Gastrocnemius medialis (tissue), 4 donors: ENCODE data around the gene SND1. TPM values are rescaled to one million over a fixed set of nuclear protein-coding genes. Genes with fewer than 3 reads are reported as not detected.

Source experiments
- ATAC-seq, 2 donors: fragments of 150-250 bp; one replicate each; pipeline ENCODE4 v1.9.1; 2016
- DNase-seq, 2 donors: peaks; one replicate each; pipeline ENCODE4 v3.0.0-alpha.2; 2019
- H3K27ac ChIP-seq, 4 donors: fragments of 200-600 bp; sonication (generic); 1 replicate in 1 of 4; 2 replicates in 3 of 4; pipeline ENCODE4 v1.5.1; 2016 to 2018; ENCODE audit warnings: mild to moderate bottlenecking in 2 of 4, moderate library complexity in 1 of 4
- H3K27me3 ChIP-seq, 3 donors: fragments of 200-600 bp; sonication (generic) in 2 of 3; 1 replicate in 1 of 3; 2 replicates in 2 of 3; pipeline versions ENCODE4 v1.5.1 to v1.6.0; 2016 to 2019; ENCODE audit warnings: mild to moderate bottlenecking in 1 of 3, moderate library complexity in 1 of 3
- H3K36me3 ChIP-seq, 2 donors: fragments of 200-600 bp; sonication (generic) in 1 of 2; one replicate each; pipeline ENCODE4 v1.5.1; 2017 to 2018
- H3K4me1 ChIP-seq, 2 donors: fragments of 200-600 bp; sonication (generic) in 1 of 2; one replicate each; pipeline ENCODE4 v1.5.1; 2016 to 2017; ENCODE audit warnings: mild to moderate bottlenecking in 2 of 2
- H3K4me3 ChIP-seq, 4 donors: fragments of 200-600 bp; sonication (generic) in 3 of 4; 1 replicate in 1 of 4; 2 replicates in 3 of 4; pipeline ENCODE4 v1.5.1; 2016 to 2019; ENCODE audit warnings: mild to moderate bottlenecking in 2 of 4
- H3K9me3 ChIP-seq, 3 donors: fragments of 200-600 bp; sonication (generic) in 2 of 3; 1 replicate in 1 of 3; 2 replicates in 2 of 3; pipeline ENCODE4 v1.5.1; 2016 to 2019
- POLR2A ChIP-seq, 2 donors: fragments of 450-650 bp; IDR thresholded peaks; one replicate each; pipeline ENCODE4 v1.6.1; 2017; ENCODE audit warnings: antibody characterized with exemption in 2 of 2, mild to moderate bottlenecking in 2 of 2, moderate library complexity in 2 of 2
- in situ Hi-C, 4 donors: fragments of 200-750 bp; cut with MboI; loops; one replicate each; pipeline versions ENCODE4 v1.15.0 to v1.8.0; 2017; ENCODE audit warnings: low sequenced_read_pairs in 4 of 4
- intact Hi-C: fragments of 100-400 bp; cut with DNase I; formaldehyde crosslinking; loops from one replicate; pipeline ENCODE4 v1.15.1; 2023; ENCODE audit warnings: low total_unique reads
- total RNA-seq, 4 donors: library from RNA; depleted of rRNA; stranded (reverse); fragments of >200 nt; gene quantifications; one replicate each; pipeline versions ENCODE4 v1.1.0 to v1.2.3, GENCODE V29; 2016
- TF ChIP-seq, protein P1 (sequence below), 5 experiments: fragments of 450-650 bp in 3 of 5; fragments of 200-600 bp in 2 of 5; sonication (generic) in 2 of 5; IDR thresholded peaks in 4 of 5; conservative IDR thresholded peaks in 1 of 5; 1 replicate in 4 of 5; 2 replicates in 1 of 5; pipeline ENCODE4 v1.5.1; 2016 to 2019; ENCODE audit warnings: antibody characterized with exemption in 5 of 5, mild to moderate bottlenecking in 3 of 5, moderate library complexity in 3 of 5

The SND1 gene
- total RNA-seq, 4 donors from 2014 or later, result 30.4 to 73.0 (median 50.3) TPM

DNA sequence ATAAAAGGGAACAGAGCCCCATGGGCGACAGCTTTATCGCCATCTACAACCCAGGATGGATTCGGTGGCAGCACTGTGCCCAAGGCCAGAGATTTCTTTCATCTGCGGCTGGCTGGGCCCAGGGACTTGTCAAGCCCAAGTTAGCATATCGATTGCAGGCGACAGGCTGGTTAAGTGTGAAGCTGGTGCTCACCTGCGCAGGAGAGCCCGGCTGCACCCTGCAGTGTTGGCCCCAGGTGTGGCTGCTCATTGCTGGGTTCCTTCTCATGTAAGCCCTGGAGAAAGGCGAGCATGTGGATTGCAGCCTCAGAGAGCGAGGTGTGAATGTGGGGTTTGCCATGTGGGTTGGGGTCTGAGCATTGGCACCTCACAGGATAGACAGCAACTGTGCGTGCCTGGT is 419.8 kb downstream of the SND1 start:
- Histone ChIP-seq H3K36me3 (no peaks in the 10 kb centered on the region), H3K27ac (no peak overlapping the region), H3K9me3 (no peaks in the 10 kb centered on the region), H3K27me3 (no peaks in the 10 kb centered on the region), H3K4me3 (no peak overlapping the region), H3K4me1 (no peaks in the 10 kb centered on the region)
- ATAC-seq (no peak), DNase-seq (no peak)
- intact Hi-C loops (no loop called here), in situ Hi-C loops (no loop called here)
- TF ChIP-seq, protein P1, sequence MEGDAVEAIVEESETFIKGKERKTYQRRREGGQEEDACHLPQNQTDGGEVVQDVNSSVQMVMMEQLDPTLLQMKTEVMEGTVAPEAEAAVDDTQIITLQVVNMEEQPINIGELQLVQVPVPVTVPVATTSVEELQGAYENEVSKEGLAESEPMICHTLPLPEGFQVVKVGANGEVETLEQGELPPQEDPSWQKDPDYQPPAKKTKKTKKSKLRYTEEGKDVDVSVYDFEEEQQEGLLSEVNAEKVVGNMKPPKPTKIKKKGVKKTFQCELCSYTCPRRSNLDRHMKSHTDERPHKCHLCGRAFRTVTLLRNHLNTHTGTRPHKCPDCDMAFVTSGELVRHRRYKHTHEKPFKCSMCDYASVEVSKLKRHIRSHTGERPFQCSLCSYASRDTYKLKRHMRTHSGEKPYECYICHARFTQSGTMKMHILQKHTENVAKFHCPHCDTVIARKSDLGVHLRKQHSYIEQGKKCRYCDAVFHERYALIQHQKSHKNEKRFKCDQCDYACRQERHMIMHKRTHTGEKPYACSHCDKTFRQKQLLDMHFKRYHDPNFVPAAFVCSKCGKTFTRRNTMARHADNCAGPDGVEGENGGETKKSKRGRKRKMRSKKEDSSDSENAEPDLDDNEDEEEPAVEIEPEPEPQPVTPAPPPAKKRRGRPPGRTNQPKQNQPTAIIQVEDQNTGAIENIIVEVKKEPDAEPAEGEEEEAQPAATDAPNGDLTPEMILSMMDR (IDR thresholded peaks at IDR 0.05 in 4 of 5, conservative IDR thresholded peaks at IDR 0.05 in 1 of 5), result no peak

DNA sequence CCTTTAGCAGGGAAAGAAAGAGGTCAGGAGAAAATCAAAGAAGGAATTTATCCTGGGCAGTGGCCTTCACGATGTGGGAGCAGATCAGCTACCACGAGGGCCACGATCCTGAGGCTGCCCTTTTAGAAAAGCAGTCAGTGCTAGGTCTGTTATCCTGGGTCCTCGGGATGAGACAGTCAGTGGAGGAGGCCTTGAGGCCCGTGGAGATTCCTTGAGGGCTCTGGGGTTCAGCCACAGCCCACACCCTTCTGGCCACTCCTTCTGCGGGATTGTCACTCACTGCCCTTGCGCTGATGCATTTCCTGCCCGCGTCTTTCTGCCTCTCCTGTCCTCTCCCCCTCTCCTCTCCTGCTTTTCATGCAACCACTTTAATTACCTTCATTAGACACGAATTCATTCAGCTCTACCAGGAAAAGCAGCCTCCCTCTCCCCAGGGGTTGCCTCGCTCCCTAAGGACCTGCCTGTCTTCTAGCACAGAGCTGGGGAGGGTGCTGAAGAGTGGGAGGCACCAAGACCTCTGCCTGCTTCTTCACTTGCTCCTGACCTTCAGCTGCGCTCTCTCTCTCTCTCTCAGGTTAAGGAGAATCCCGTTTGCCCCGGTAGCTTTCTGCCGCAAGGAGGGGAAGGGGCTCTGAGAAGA is 421.8 kb downstream of the SND1 start:
- no peak overlapping the region for H3K4me3 ChIP-seq
- H3K36me3 ChIP-seq, result no peaks in the 10 kb centered on the region
- ATAC-seq (no peak), DNase-seq (no peak)
- no peaks in the 10 kb centered on the region for H3K9me3 ChIP-seq
- in situ Hi-C loops, result no loop called here
- H3K27ac ChIP-seq, result no peak overlapping the region
- H3K27me3 ChIP-seq, result no peaks in the 10 kb centered on the region
- H3K4me1 ChIP-seq, result no peaks in the 10 kb centered on the region
- no peak for TF ChIP-seq POLR2A (IDR thresholded peaks at IDR 0.05)
- TF ChIP-seq, protein P1 (IDR thresholded peaks at IDR 0.05 in 4 of 5, conservative IDR thresholded peaks at IDR 0.05 in 1 of 5), result no peak
- intact Hi-C loops, result no loop called here

DNA sequence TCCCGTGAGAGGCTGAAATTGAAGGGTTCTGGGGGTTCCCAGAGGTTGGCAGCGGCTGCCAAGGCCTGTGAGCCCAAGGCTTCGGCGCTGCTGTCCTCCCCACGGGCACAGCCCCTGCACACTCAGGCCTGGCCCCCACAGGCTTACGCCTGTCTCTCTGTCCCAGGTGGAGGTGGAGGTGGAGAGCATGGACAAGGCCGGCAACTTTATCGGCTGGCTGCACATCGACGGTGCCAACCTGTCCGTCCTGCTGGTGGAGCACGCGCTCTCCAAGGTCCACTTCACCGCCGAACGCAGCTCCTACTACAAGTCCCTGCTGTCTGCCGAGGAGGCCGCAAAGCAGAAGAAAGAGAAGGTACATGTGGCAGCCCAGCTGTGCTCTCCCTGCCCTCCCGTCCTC is 422.3 kb downstream of the SND1 start:
- in situ Hi-C loops (no loop called here), intact Hi-C loops (no loop called here)
- no peak overlapping the region for H3K27ac ChIP-seq
- no peaks in the 10 kb centered on the region for H3K9me3 ChIP-seq
- TF ChIP-seq, protein P1 (IDR thresholded peaks at IDR 0.05 in 4 of 5, conservative IDR thresholded peaks at IDR 0.05 in 1 of 5), result no peak
- no peak for TF ChIP-seq POLR2A (IDR thresholded peaks at IDR 0.05)
- ATAC-seq, result no peak
- H3K4me1 ChIP-seq, result no peaks in the 10 kb centered on the region
- no peaks in the 10 kb centered on the region for H3K36me3 ChIP-seq
- DNase-seq, result no peak
- H3K4me3 ChIP-seq, result no peak overlapping the region
- no peaks in the 10 kb centered on the region for H3K27me3 ChIP-seq

DNA sequence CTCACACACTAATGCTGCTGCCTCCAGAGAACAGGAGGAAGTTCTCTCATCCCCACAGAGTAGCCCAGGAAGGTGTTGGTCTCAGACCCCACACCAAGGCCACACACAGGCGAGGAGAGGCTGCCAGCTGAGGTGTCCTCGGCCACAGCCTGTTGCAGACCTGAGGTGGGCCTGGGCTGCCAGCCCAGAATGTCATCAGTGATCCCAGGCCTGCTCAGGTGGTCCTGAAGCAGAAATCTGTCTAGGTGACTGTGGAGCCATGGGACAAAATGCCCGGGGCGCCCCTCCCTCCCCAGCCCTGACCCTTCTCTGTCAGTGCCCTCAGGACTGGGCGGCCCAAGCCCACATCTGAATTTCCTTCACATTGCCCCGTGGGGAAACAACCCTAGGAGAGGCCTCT is 422.7 kb downstream of the SND1 start:
- no peak overlapping the region for H3K27ac ChIP-seq
- H3K4me3 ChIP-seq, result no peak overlapping the region
- intact Hi-C loops (no loop called here), in situ Hi-C loops (no loop called here)
- ATAC-seq, result no peak
- H3K36me3 ChIP-seq, result no peaks in the 10 kb centered on the region
- TF ChIP-seq, protein P1 (IDR thresholded peaks at IDR 0.05 in 4 of 5, conservative IDR thresholded peaks at IDR 0.05 in 1 of 5), result no peak
- TF ChIP-seq POLR2A (IDR thresholded peaks at IDR 0.05), result no peak
- no peak for DNase-seq
- H3K9me3 ChIP-seq, result no peaks in the 10 kb centered on the region
- H3K27me3 ChIP-seq, result no peaks in the 10 kb centered on the region
- no peaks in the 10 kb centered on the region for H3K4me1 ChIP-seq
